MCF 10A (cell line): ENCODE measurements around the gene PHACTR1. TPM values are rescaled to one million over a fixed set of nuclear protein-coding genes. Genes with fewer than 3 reads are reported as not detected.
"Not testable (repeated sequence)": the region's sequence is repeated elsewhere in the genome, so short reads cannot be mapped to it uniquely, and the experiment has no call there.

Experiments
- BruUV-seq: library from RNA; stranded (reverse); fragments of 400-500 nt; replicated peaks from 2 replicates; lab custom pipeline; 2021; lab: Mats Ljungman, UMichigan
- CTCF ChIA-PET: fragments of 300-600 bp; sonication (Branson Sonifier 250); formaldehyde crosslinking; extraction: SDS; loops from one replicate; lab custom pipeline; 2021; ENCODE audit warnings: antibody characterized with exemption, inconsistent platforms; lab: Yijun Ruan, JAX
- POLR2A ChIA-PET: fragments of 300-600, 350-650 bp; sonication (Branson Sonifier 250); formaldehyde crosslinking; extraction: SDS; loops from one replicate; lab custom pipeline; 2020; ENCODE audit warnings: antibody characterized with exemption, inconsistent platforms; lab: Yijun Ruan, JAX
- DNase-seq: peaks from one replicate; pipeline ENCODE4 v3.0.0-alpha.2; 2018; ENCODE audit not compliant: unreplicated experiment
- H3K27ac Mint-ChIP-seq: one replicate; pipeline ENCODE4 v1.8.0; 2022; ENCODE audit warnings: mild to moderate bottlenecking, low read depth, mixed read lengths; ENCODE audit not compliant: unreplicated experiment
- H3K27me3 Mint-ChIP-seq: one replicate; pipeline ENCODE4 v1.8.0; 2022; ENCODE audit warnings: mixed read lengths; ENCODE audit not compliant: insufficient read depth, unreplicated experiment
- H3K36me3 Mint-ChIP-seq: one replicate; pipeline ENCODE4 v1.8.0; 2022; ENCODE audit warnings: mild to moderate bottlenecking, moderate library complexity, mixed read lengths; ENCODE audit not compliant: insufficient read depth, unreplicated experiment
- H3K4me1 Mint-ChIP-seq: one replicate; pipeline ENCODE4 v1.8.0; 2022; ENCODE audit warnings: mixed read lengths; ENCODE audit not compliant: insufficient read depth, unreplicated experiment
- H3K4me3 Mint-ChIP-seq: one replicate; pipeline ENCODE4 v1.8.0; 2022; ENCODE audit warnings: mild to moderate bottlenecking, moderate library complexity, mixed read lengths; ENCODE audit not compliant: unreplicated experiment
- H3K9me3 Mint-ChIP-seq: one replicate; pipeline ENCODE4 v1.8.0; 2022; ENCODE audit warnings: mixed read lengths; ENCODE audit not compliant: unreplicated experiment
- CTCF ChIP-seq: fragments of 200-600 bp; IDR thresholded peaks from one replicate; pipeline ENCODE4 v1.8.0; 2022; ENCODE audit warnings: antibody characterized with exemption, mild to moderate bottlenecking; ENCODE audit not compliant: unreplicated experiment
- intact Hi-C: fragments of 100-400 bp; cut with micrococcal nuclease; formaldehyde crosslinking; loops from 2 replicates; pipeline ENCODE4 v1.14.1; 2022
- total RNA-seq: library from RNA; stranded (reverse); gene quantifications from 2 replicates; pipeline ENCODE4 v1.2.3, GENCODE V29; 2022

PHACTR1 gene
- total RNA-seq, 1 experiment from 2014 or later: not detected

GRCh38 chr6:12944001-12944400 lies 227.4 kb downstream of the PHACTR1 start:
- no peak for TF ChIP-seq CTCF
- H3K27ac Mint-ChIP-seq: no peak overlapping the region
- H3K27me3 Mint-ChIP-seq: peaks cover 28% of the 10 kb centered on the region
- POLR2A ChIA-PET: interaction anchor here (0.6 kb wide), 1 partner anchor 40 kb away, joined by 3 read pairs; no protein-coding TSS in a partner anchor
- H3K9me3 Mint-ChIP-seq: peaks cover 8% of the 10 kb centered on the region
- DNase-seq: no peak
- CTCF ChIA-PET: no interaction called here
- intact Hi-C loops: no loop called here
- no peak overlapping the region for H3K4me3 Mint-ChIP-seq
- H3K36me3 Mint-ChIP-seq: no peaks in the 10 kb centered on the region
- BruUV-seq: no TSS peak
- H3K4me1 Mint-ChIP-seq: no peaks in the 10 kb centered on the region

GRCh38 chr6:12944528-12944927 lies 228.0 kb downstream of the PHACTR1 start:
- intact Hi-C loops, H3K27ac Mint-ChIP-seq, BruUV-seq, H3K9me3 Mint-ChIP-seq, DNase-seq, H3K4me1 Mint-ChIP-seq, H3K4me3 Mint-ChIP-seq, H3K36me3 Mint-ChIP-seq: not testable (repeated sequence)
- CTCF ChIA-PET: interaction anchor here (0.7 kb wide), 1 partner anchor 22 kb away, joined by 3 read pairs; no protein-coding TSS in a partner anchor
- H3K27me3 Mint-ChIP-seq: peaks cover 27% of the 10 kb centered on the region
- POLR2A ChIA-PET: interaction anchor here (0.6 kb wide), 1 partner anchor 41 kb away, joined by 3 read pairs; no protein-coding TSS in a partner anchor

GRCh38 chr6:12947151-12947871 lies 230.7 kb downstream of the PHACTR1 start:
- no peak for TF ChIP-seq CTCF
- ChIA-PET POLR2A (interaction anchor here (0.6 kb wide), 1 partner anchor 380 kb away, joined by 3 read pairs; no protein-coding TSS in a partner anchor), CTCF (no interaction called here)
- no peak for DNase-seq
- Mint-ChIP-seq H3K27ac (no peak overlapping the region), H3K9me3 (peaks cover 8% of the 10 kb centered on the region), H3K4me3 (no peak overlapping the region), H3K4me1 (no peaks in the 10 kb centered on the region), H3K36me3 (no peaks in the 10 kb centered on the region), H3K27me3 (peaks cover 18% of the 10 kb centered on the region)
- intact Hi-C loops: no loop called here
- BruUV-seq: no TSS peak

- H3K27ac Mint-ChIP-seq: no peak overlapping the region
- DNase-seq: no peak
- H3K9me3 Mint-ChIP-seq: peaks cover 8% of the 10 kb centered on the region
- no TSS peak for BruUV-seq
- no peak for TF ChIP-seq CTCF
- intact Hi-C loops: no loop called here
- peaks cover 23% of the 10 kb centered on the region for H3K27me3 Mint-ChIP-seq
- CTCF ChIA-PET: no interaction called here
- POLR2A ChIA-PET: interaction anchor here (0.6 kb wide), 1 partner anchor 380 kb away, joined by 3 read pairs; no protein-coding TSS in a partner anchor
- no peaks in the 10 kb centered on the region for H3K36me3 Mint-ChIP-seq
- H3K4me3 Mint-ChIP-seq: no peak overlapping the region
- no peaks in the 10 kb centered on the region for H3K4me1 Mint-ChIP-seq
These were observed 231.4 kb downstream of the PHACTR1 start for GRCh38 chr6:12947967-12948366.
